C4-2B (cell line): ENCODE measurements around the gene LIMCH1.

ENCODE experiments used
- CTCF ChIP-seq: fragments of 450-650 bp; conservative IDR thresholded peaks from 2 replicates; pipeline ENCODE4 v1.5.1; 2017; ENCODE audit warnings: mild to moderate bottlenecking
- ZFX ChIP-seq: fragments of 450-650 bp; IDR thresholded peaks from 2 replicates; pipeline ENCODE4 v1.6.1; 2017

- TF ChIP-seq CTCF: no peak
- no peak for TF ChIP-seq ZFX
These were observed 3.6 kb upstream of the LIMCH1 start for GRCh38 chr4:41534404-41534803.
